ENCODE measurements around the gene RCSD1. TPM values are rescaled to one million over a fixed set of nuclear protein-coding genes. Genes with fewer than 3 reads are reported as not detected.
A peak's percentile ranks its signal among the peaks of the same experiment; 100 is the strongest.
"Not testable (repeated sequence)": the region's sequence is repeated elsewhere in the genome, so short reads cannot be mapped to it uniquely, and the experiment has no call there.

Gene RCSD1
- total and polyA plus RNA-seq, 11 donors: 14.1 to 51.5 (median 29.6) TPM

GRCh38 chr1:167738158-167738557 lies 108.1 kb downstream of the RCSD1 start:
- DNase-seq (no peak), ATAC-seq (no peak)
- intact Hi-C loops (cut with DNase I): no loop called here
- TF ChIP-seq POLR2A (IDR thresholded peaks at IDR 0.05): no peak
- TF ChIP-seq CTCF (IDR thresholded peaks at IDR 0.05): no peak
- no peaks in the 10 kb centered on the region for H3K27me3 ChIP-seq
- H3K27ac ChIP-seq: no peak overlapping the region
- no peak overlapping the region for H3K4me3 ChIP-seq
- H3K36me3 ChIP-seq: peaks cover 0 to 7% (median 0%) of the 10 kb centered on the region in 9 donors
- WGBS, 4 donors: 87 to 99% (median 97%) methylated on average over 8 of the region's 8 CpGs
- peaks cover 0 to 38% (median 7%) of the 10 kb centered on the region in 12 donors for H3K4me1 ChIP-seq
- H3K9me3 ChIP-seq: peaks cover 0 to 5% (median 0%) of the 10 kb centered on the region in 12 donors

- peaks cover 0 to 37% (median 7%) of the 10 kb centered on the region in 12 donors for H3K4me1 ChIP-seq
- no peak overlapping the region for H3K4me3 ChIP-seq
- H3K27ac ChIP-seq: peak overlapping the region in 1 of 12 donors; percentile 48
- 49 to 56% (median 54%) methylated on average over 3 of the region's 3 CpGs for WGBS, 4 donors
- ATAC-seq: no peak
- peaks cover 0 to 5% (median 0%) of the 10 kb centered on the region in 12 donors for H3K9me3 ChIP-seq
- no peak for DNase-seq
- intact Hi-C loops (cut with DNase I): no loop called here
- no peaks in the 10 kb centered on the region for H3K27me3 ChIP-seq
- TF ChIP-seq CTCF (IDR thresholded peaks at IDR 0.05) (no peak), POLR2A (IDR thresholded peaks at IDR 0.05) (no peak)
- peaks cover 0 to 5% (median 0%) of the 10 kb centered on the region in 9 donors for H3K36me3 ChIP-seq
Observed at GRCh38 chr1:167739752-167740151, 109.7 kb downstream of the RCSD1 start.

- H3K9me3 ChIP-seq; DNase-seq; H3K27me3 ChIP-seq; ATAC-seq; intact Hi-C loops (cut with DNase I); H3K27ac ChIP-seq; H3K36me3 ChIP-seq; H3K4me3 ChIP-seq: not testable (repeated sequence)
- H3K4me1 ChIP-seq: peaks cover 0 to 27% (median 9%) of the 10 kb centered on the region in 12 donors
- 91 to 96% (median 96%) methylated on average over 7 of the region's 7 CpGs for WGBS, 4 donors
Observed at GRCh38 chr1:167741103-167741502, 111.1 kb downstream of the RCSD1 start.

- H3K4me3 ChIP-seq; H3K9me3 ChIP-seq; H3K36me3 ChIP-seq; H3K27ac ChIP-seq; H3K27me3 ChIP-seq; intact Hi-C loops (cut with DNase I); ATAC-seq; DNase-seq: not testable (repeated sequence)
- WGBS, 4 donors: 86 to 89% (median 87%) methylated on average over 1 of the region's 1 CpG
- peaks cover 0 to 23% (median 0%) of the 10 kb centered on the region in 12 donors for H3K4me1 ChIP-seq
Observed at GRCh38 chr1:167742392-167743057, 112.5 kb downstream of the RCSD1 start.

- Histone ChIP-seq H3K4me1 (peaks cover 0 to 35% (median 7%) of the 10 kb centered on the region in 12 donors), H3K36me3 (no peaks in the 10 kb centered on the region), H3K27ac (no peak overlapping the region), H3K27me3 (no peaks in the 10 kb centered on the region), H3K9me3 (no peaks in the 10 kb centered on the region), H3K4me3 (no peak overlapping the region)
- 93 to 100% (median 97%) methylated on average over 3 of the region's 3 CpGs for WGBS, 4 donors
- DNase-seq (no peak), ATAC-seq (no peak)
- intact Hi-C loops (cut with DNase I): no loop called here
- no peak for TF ChIP-seq POLR2A (IDR thresholded peaks at IDR 0.05)
- TF ChIP-seq CTCF (IDR thresholded peaks at IDR 0.05): no peak
Observed at GRCh38 chr1:167744901-167745300, 114.9 kb downstream of the RCSD1 start.
